SU-DHL-6 (cell line): ENCODE measurements around the gene COPS9.

Experiments used
- H2AFZ ChIP-seq: fragments of 200-600 bp; sonication (generic); 2 replicates; pipeline ENCODE4 v1.6.1; 2014; ENCODE audit warnings: low read depth, mild to moderate bottlenecking, moderate library complexity, mixed read lengths, antibody characterized with exemption, low read length; ENCODE audit not compliant: severe bottlenecking
- H3F3A ChIP-seq: fragments of 200-600 bp; shearing (Covaris generic); 2 replicates; pipeline ENCODE4 v1.6.0; 2016; ENCODE audit warnings: antibody characterized with exemption, mild to moderate bottlenecking; ENCODE audit not compliant: insufficient read depth
- H3K27ac ChIP-seq: fragments of 200-600 bp; sonication (generic); 2 replicates; pipeline ENCODE4 v1.5.1; 2016; ENCODE audit warnings: low read depth, mild to moderate bottlenecking, low read length, moderate library complexity, mixed read lengths
- H3K27me3 ChIP-seq: fragments of 200-600 bp; sonication (generic), shearing (Covaris generic); 2 replicates; pipeline ENCODE4 v1.6.0; 2014; ENCODE audit warnings: mild to moderate bottlenecking, low read length
- H3K36me3 ChIP-seq: fragments of 200-600 bp; sonication (generic); 2 replicates; pipeline ENCODE4 v1.6.1; 2014; ENCODE audit warnings: mild to moderate bottlenecking, low read length, mixed read lengths
- H3K4me2 ChIP-seq: fragments of 300-600, 200-600 bp; shearing (Covaris generic), sonication (generic); 2 replicates; pipeline ENCODE4 v1.6.0; 2014; ENCODE audit warnings: low read length, low read depth, mild to moderate bottlenecking; ENCODE audit not compliant: poor library complexity, severe bottlenecking
- H3K4me3 ChIP-seq: fragments of 200-600 bp; sonication (generic); 2 replicates; pipeline ENCODE4 v1.5.1; 2014; ENCODE audit warnings: antibody characterized with exemption, low read length, mild to moderate bottlenecking, mixed read lengths; ENCODE audit not compliant: insufficient read depth, poor library complexity, severe bottlenecking
- H3K79me2 ChIP-seq: fragments of 200-600 bp; sonication (generic); 2 replicates; pipeline ENCODE4 v1.6.1; 2014; ENCODE audit warnings: mild to moderate bottlenecking, low read length, moderate library complexity; ENCODE audit not compliant: insufficient read depth
- H3K9ac ChIP-seq: fragments of 200-600 bp; sonication (generic); 2 replicates; pipeline ENCODE4 v1.7.0; 2014; ENCODE audit warnings: mild to moderate bottlenecking, low read length
- H3K9me2 ChIP-seq: fragments of 200-600 bp; sonication (generic); replicated peaks from 2 replicates; pipeline ENCODE4 v1.6.1; 2014; ENCODE audit warnings: low read length; ENCODE audit not compliant: insufficient read depth
- H3K9me3 ChIP-seq: fragments of 200-600 bp; sonication (generic); 2 replicates; pipeline ENCODE4 v1.6.1; 2014; ENCODE audit warnings: low read length, mixed read lengths; ENCODE audit not compliant: insufficient read depth
- H4K20me1 ChIP-seq: fragments of 200-600 bp; sonication (generic); 2 replicates; pipeline ENCODE4 v1.6.1; 2014; ENCODE audit warnings: low read depth, mild to moderate bottlenecking, antibody characterized with exemption, low read length, moderate library complexity, mixed read lengths
- CTCF ChIP-seq: fragments of 200-600 bp; sonication (generic); IDR thresholded peaks from one replicate; pipeline ENCODE4 v1.5.1; 2017; ENCODE audit warnings: antibody characterized with exemption, mild to moderate bottlenecking, low read length, moderate library complexity; ENCODE audit not compliant: insufficient read depth, poor library complexity, severe bottlenecking
- EZH2phosphoT487 ChIP-seq: fragments of 200-600 bp; sonication (generic), shearing (Covaris generic); conservative IDR thresholded peaks from 2 replicates; pipeline ENCODE4 v1.6.1; 2018; ENCODE audit warnings: mild to moderate bottlenecking, antibody characterized with exemption, low read length, moderate library complexity, mixed read lengths

Gene COPS9

DNA sequence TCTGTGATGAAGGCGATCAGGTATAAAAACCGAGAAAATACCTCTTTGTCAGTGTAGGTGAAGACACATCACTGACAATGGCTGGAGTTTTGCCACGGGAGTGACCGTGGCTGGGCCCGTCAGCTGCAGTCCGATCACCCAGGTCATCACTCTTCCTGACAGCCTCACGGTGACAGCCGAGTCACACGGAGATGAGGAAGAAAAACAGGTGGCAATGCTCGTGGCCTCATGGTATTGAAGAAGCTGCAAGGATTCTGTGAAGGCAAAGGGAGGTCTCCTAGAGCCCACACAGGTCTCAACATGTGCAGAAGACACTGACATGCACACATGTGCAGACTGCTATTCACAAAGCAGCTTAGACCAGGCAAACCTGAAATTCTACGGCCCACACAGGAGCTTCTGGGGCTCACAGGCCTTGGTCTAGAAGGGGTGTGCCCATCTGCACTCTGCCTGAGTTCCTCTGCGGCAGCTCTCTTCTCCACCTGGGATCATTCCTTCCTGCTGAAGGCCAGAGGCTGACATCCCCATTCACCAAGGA is 7.4 kb downstream of the COPS9 start:
- no peak overlapping the region for H3K4me3 ChIP-seq
- no peaks in the 10 kb centered on the region for H4K20me1 ChIP-seq
- no peaks in the 10 kb centered on the region for H3F3A ChIP-seq
- H3K9me2 ChIP-seq, result no peaks in the 10 kb centered on the region
- no peaks in the 10 kb centered on the region for H3K9me3 ChIP-seq
- no peak overlapping the region for H2AFZ ChIP-seq
- TF ChIP-seq CTCF, result no peak
- no peak for TF ChIP-seq EZH2phosphoT487
- H3K9ac ChIP-seq, result no peak overlapping the region
- H3K79me2 ChIP-seq, result no peaks in the 10 kb centered on the region
- no peak overlapping the region for H3K4me2 ChIP-seq
- no peaks in the 10 kb centered on the region for H3K36me3 ChIP-seq
- no peaks in the 10 kb centered on the region for H3K27me3 ChIP-seq
- H3K27ac ChIP-seq, result no peak overlapping the region

DNA sequence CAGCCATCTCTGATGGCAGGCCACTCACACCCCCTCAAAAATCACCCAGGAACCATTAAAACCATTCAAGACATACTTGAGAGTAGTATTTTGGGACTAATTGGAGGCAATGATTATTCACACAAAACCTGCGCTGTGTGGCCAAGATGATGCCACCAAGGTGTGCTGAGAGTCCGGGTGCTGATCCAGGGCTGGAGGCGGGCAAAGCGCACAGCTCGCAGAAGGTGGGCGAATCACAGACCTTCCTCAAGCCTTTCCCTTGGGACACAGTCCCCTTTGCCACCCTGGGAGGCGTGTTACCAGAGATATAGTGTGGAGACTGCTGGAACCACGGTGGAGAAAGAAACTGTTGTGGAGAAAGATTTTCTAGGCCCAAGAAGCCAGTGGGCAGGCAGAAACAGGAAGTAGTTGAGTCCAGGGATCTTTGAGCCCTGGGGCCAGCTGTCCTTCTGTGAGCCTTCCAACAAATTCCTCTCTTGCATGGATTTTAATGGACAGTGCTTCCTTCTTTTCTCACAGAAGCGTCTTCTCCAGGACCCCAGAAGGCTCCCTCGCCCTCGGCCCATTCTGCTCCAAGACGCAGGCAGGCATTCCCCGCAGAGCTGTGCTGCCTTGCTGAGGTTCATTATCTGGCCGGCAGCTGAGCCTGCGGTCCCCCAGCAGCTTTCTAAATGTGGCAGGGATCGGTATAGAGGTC is 8.0 kb downstream of the COPS9 start:
- Histone ChIP-seq H3K4me3 (no peak overlapping the region), H3K4me2 (no peak overlapping the region), H3K79me2 (no peaks in the 10 kb centered on the region), H4K20me1 (no peaks in the 10 kb centered on the region), H3K27ac (no peak overlapping the region), H3K36me3 (no peaks in the 10 kb centered on the region), H3K9me3 (no peaks in the 10 kb centered on the region), H3K9me2 (no peaks in the 10 kb centered on the region), H3F3A (no peaks in the 10 kb centered on the region), H3K9ac (no peak overlapping the region), H2AFZ (no peak overlapping the region), H3K27me3 (no peaks in the 10 kb centered on the region)
- TF ChIP-seq CTCF, result no peak
- TF ChIP-seq EZH2phosphoT487, result no peak

- no peak overlapping the region for H3K4me3 ChIP-seq
- no peaks in the 10 kb centered on the region for H3K9me3 ChIP-seq
- no peak overlapping the region for H2AFZ ChIP-seq
- H3K79me2 ChIP-seq, result no peaks in the 10 kb centered on the region
- no peaks in the 10 kb centered on the region for H4K20me1 ChIP-seq
- no peaks in the 10 kb centered on the region for H3K27me3 ChIP-seq
- no peaks in the 10 kb centered on the region for H3F3A ChIP-seq
- TF ChIP-seq EZH2phosphoT487 (no peak), CTCF (no peak)
- no peaks in the 10 kb centered on the region for H3K36me3 ChIP-seq
- no peak overlapping the region for H3K27ac ChIP-seq
- H3K9me2 ChIP-seq, result no peaks in the 10 kb centered on the region
- no peak overlapping the region for H3K4me2 ChIP-seq
- no peak overlapping the region for H3K9ac ChIP-seq
These were observed 8.8 kb downstream of the COPS9 start for GRCh38 chr2:240127191-240127750.
